Sigmoid colon (tissue), 7 donors: Measurements from ENCODE around the gene PLEKHG3. TPM values are rescaled to one million over a fixed set of nuclear protein-coding genes. Genes with fewer than 3 reads are reported as not detected.
A peak's percentile ranks its signal among the peaks of the same experiment; 100 is the strongest.

Source experiments
- DNase-seq: peaks from one replicate; pipeline ENCODE4 v3.0.0-alpha.2; 2019
- H3K27ac ChIP-seq, 4 donors: fragments of 200-600 bp; sonication (generic); one replicate each; pipeline ENCODE4 v1.5.1; 2016 to 2019; ENCODE audit warnings: mild to moderate bottlenecking in 1 of 4
- H3K27me3 ChIP-seq, 3 donors: fragments of 200-600 bp; sonication (generic); one replicate each; pipeline ENCODE4 v1.5.1; 2019; ENCODE audit warnings: mild to moderate bottlenecking in 1 of 3
- H3K36me3 ChIP-seq, 4 donors: fragments of 200-600 bp; sonication (generic); one replicate each; pipeline ENCODE4 v1.5.1; 2016 to 2019
- H3K4me1 ChIP-seq, 4 donors: fragments of 200-600 bp; sonication (generic); one replicate each; pipeline ENCODE4 v1.5.1; 2017 to 2019
- H3K4me3 ChIP-seq, 4 donors: fragments of 200-600 bp; sonication (generic); one replicate each; pipeline ENCODE4 v1.5.1; 2017 to 2019; ENCODE audit warnings: mild to moderate bottlenecking in 2 of 4, moderate library complexity in 1 of 4
- H3K9me3 ChIP-seq, 4 donors: fragments of 200-600 bp in 3 of 4; sonication (generic) in 3 of 4; one replicate each; pipeline versions ENCODE4 v1.5.1 to v1.6.1; 2013 to 2019
- EP300 ChIP-seq, 4 donors: sonication (generic); formaldehyde crosslinking; IDR thresholded peaks; one replicate each; pipeline ENCODE4 v1.6.1; 2017; ENCODE audit warnings: antibody characterized with exemption in 4 of 4
- POLR2A ChIP-seq, 2 donors: fragments of 450-650 bp; IDR thresholded peaks; one replicate each; pipeline ENCODE4 v1.6.1; 2016; ENCODE audit warnings: antibody characterized with exemption in 2 of 2, mild to moderate bottlenecking in 2 of 2, moderate library complexity in 2 of 2
- POLR2AphosphoS5 ChIP-seq, 4 donors: sonication (generic); formaldehyde crosslinking; IDR thresholded peaks; one replicate each; pipeline ENCODE4 v1.6.1; 2017; ENCODE audit warnings: antibody characterized with exemption in 4 of 4
- WGBS, 2 donors: extraction: QIAGEN DNeasy Blood & Tissue Kit; methylation state at CpG; one replicate each; pipeline ENCODE4 v1.1.7; 2013; 5-methylcytosine and 5-hydroxymethylcytosine counted together
- intact Hi-C: fragments of 100-400 bp; cut with DNase I; formaldehyde crosslinking; loops from one replicate; pipeline ENCODE4 v1.15.1; 2023
- polyA plus RNA-seq, 3 donors: library from polyadenylated mRNA; stranded (reverse); fragments of 200-250 nt; gene quantifications; one replicate each; pipeline ENCODE4 v1.2.3, GENCODE V29; 2013
- total RNA-seq, 4 donors: library from RNA; depleted of rRNA; stranded (reverse); fragments of >200 nt; gene quantifications; one replicate each; pipeline ENCODE4 v1.1.0, GENCODE V29; 2016
- TF ChIP-seq, protein P1 (sequence below), 4 experiments: fragments of 450-650 bp in 3 of 4; fragments of 200-600 bp in 1 of 4; IDR thresholded peaks; one replicate each; pipeline ENCODE4 v1.5.1; 2016 to 2019; ENCODE audit warnings: antibody characterized with exemption in 4 of 4, mild to moderate bottlenecking in 3 of 4, moderate library complexity in 2 of 4
- donor health status: healthy with polysubstance abuse.
- donor health status: Bipolar disorder and iron deficiency.
- donor health status: healthy.

The PLEKHG3 gene
- total and polyA plus RNA-seq, 7 donors = 16.9 to 67.9 (median 34.4) TPM

- Histone ChIP-seq H3K9me3 (no peaks in the 10 kb centered on the region), H3K36me3 (peaks cover 26 to 38% (median 33%) of the 10 kb centered on the region in 4 donors), H3K27ac (peak overlapping the region in 2 of 4 donors; percentile 22 to 90), H3K4me1 (peaks cover 0 to 65% (median 60%) of the 10 kb centered on the region in 4 donors), H3K27me3 (no peaks in the 10 kb centered on the region), H3K4me3 (no peak overlapping the region)
- WGBS, 2 donors = 53 to 80% methylated on average over 6 of the region's 6 CpGs
- intact Hi-C loops = no loop called here
- DNase-seq = peak; percentile 28
- TF ChIP-seq POLR2AphosphoS5 (IDR thresholded peaks at IDR 0.05) = no peak
- TF ChIP-seq POLR2A (IDR thresholded peaks at IDR 0.05) = no peak
- TF ChIP-seq, protein P1, sequence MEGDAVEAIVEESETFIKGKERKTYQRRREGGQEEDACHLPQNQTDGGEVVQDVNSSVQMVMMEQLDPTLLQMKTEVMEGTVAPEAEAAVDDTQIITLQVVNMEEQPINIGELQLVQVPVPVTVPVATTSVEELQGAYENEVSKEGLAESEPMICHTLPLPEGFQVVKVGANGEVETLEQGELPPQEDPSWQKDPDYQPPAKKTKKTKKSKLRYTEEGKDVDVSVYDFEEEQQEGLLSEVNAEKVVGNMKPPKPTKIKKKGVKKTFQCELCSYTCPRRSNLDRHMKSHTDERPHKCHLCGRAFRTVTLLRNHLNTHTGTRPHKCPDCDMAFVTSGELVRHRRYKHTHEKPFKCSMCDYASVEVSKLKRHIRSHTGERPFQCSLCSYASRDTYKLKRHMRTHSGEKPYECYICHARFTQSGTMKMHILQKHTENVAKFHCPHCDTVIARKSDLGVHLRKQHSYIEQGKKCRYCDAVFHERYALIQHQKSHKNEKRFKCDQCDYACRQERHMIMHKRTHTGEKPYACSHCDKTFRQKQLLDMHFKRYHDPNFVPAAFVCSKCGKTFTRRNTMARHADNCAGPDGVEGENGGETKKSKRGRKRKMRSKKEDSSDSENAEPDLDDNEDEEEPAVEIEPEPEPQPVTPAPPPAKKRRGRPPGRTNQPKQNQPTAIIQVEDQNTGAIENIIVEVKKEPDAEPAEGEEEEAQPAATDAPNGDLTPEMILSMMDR (IDR thresholded peaks at IDR 0.05) = no peak
- no peak for TF ChIP-seq EP300 (IDR thresholded peaks at IDR 0.05)
These were observed 21.8 kb downstream of the PLEKHG3 start for GRCh38 chr14:64725879-64726584.

- peak overlapping the region in 1 of 4 donors; percentile 90 for H3K27ac ChIP-seq
- intact Hi-C loops = no loop called here
- no peak overlapping the region for H3K4me3 ChIP-seq
- peaks cover 31 to 43% (median 38%) of the 10 kb centered on the region in 4 donors for H3K36me3 ChIP-seq
- no peaks in the 10 kb centered on the region for H3K9me3 ChIP-seq
- no peaks in the 10 kb centered on the region for H3K27me3 ChIP-seq
- 15 to 59% methylated on average over 5 of the region's 5 CpGs for WGBS, 2 donors
- no peak for TF ChIP-seq EP300 (IDR thresholded peaks at IDR 0.05)
- DNase-seq = peak; percentile 62
- peaks cover 0 to 60% (median 54%) of the 10 kb centered on the region in 4 donors for H3K4me1 ChIP-seq
These were observed 22.3 kb downstream of the PLEKHG3 start for GRCh38 chr14:64726585-64726890.

GRCh38 chr14:64727551-64728071 lies 23.4 kb downstream of the PLEKHG3 start:
- peak; percentile 56 for DNase-seq
- Histone ChIP-seq H3K27ac (no peak overlapping the region), H3K4me1 (peaks cover 0 to 49% (median 44%) of the 10 kb centered on the region in 4 donors), H3K9me3 (no peaks in the 10 kb centered on the region), H3K36me3 (peaks cover 37 to 54% (median 48%) of the 10 kb centered on the region in 4 donors), H3K4me3 (no peak overlapping the region), H3K27me3 (no peaks in the 10 kb centered on the region)
- intact Hi-C loops = no loop called here
- 88 to 92% methylated on average over 22 of the region's 22 CpGs for WGBS, 2 donors
- TF ChIP-seq, protein P1 (IDR thresholded peaks at IDR 0.05) = no peak
- TF ChIP-seq POLR2A (IDR thresholded peaks at IDR 0.05) = no peak
- TF ChIP-seq EP300 (IDR thresholded peaks at IDR 0.05) = no peak

DNA sequence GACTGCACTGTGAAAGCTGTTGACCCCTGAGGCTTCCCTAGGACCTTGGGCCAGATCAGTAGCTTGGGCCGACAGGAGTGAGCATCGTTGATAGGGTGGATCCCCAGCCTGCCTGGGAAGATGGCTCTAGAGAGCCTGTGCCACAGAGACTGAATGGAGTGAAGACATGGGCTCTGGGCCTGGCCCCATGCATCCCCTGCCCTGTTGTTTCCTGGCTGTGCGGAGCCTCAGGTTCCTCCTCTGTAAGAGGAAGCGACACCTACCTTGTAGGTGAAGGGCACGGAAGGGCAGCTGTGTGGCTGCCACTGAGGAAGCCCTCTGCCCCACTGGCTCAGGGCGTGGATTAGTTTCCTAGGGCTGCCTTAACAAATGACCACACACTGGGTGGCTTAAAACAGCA lies 23.9 kb downstream of the PLEKHG3 start:
- H3K27ac ChIP-seq = no peak overlapping the region
- no peak for TF ChIP-seq EP300 (IDR thresholded peaks at IDR 0.05)
- no peak for TF ChIP-seq POLR2A (IDR thresholded peaks at IDR 0.05)
- H3K4me3 ChIP-seq = no peak overlapping the region
- no peaks in the 10 kb centered on the region for H3K9me3 ChIP-seq
- intact Hi-C loops = no loop called here
- WGBS, 2 donors = 79 to 86% methylated on average over 6 of the region's 6 CpGs
- peak; percentile 50 for DNase-seq
- H3K4me1 ChIP-seq = peaks cover 0 to 44% (median 39%) of the 10 kb centered on the region in 4 donors
- no peaks in the 10 kb centered on the region for H3K27me3 ChIP-seq
- H3K36me3 ChIP-seq = peaks cover 42 to 58% (median 52%) of the 10 kb centered on the region in 4 donors

DNA sequence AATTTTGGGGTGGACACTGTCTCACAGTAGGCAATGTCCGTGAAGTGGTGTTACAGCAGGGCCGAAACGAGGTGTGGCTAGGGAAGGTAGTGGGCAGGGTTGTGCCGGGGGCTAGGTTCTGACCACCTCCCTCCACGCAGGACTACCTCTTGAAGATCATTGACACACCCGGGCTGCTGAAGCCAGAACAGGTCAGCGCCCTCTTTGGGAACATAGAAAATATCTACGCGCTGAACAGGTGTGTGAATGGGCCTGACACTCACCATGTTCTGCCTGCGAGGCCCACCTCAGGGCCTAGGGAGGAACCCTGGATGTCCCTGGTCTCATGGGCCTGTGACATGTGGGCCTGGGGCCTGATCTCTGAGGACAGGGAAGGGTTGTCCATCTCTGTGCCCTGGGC lies 24.6 kb downstream of the PLEKHG3 start:
- Histone ChIP-seq H3K9me3 (no peaks in the 10 kb centered on the region), H3K27ac (no peak overlapping the region), H3K4me3 (no peak overlapping the region), H3K27me3 (no peaks in the 10 kb centered on the region), H3K36me3 (peaks cover 43 to 65% (median 54%) of the 10 kb centered on the region in 4 donors), H3K4me1 (peaks cover 0 to 36% (median 31%) of the 10 kb centered on the region in 4 donors)
- peak; percentile 52 for DNase-seq
- intact Hi-C loops = no loop called here
- no peak for TF ChIP-seq POLR2A (IDR thresholded peaks at IDR 0.05)
- TF ChIP-seq EP300 (IDR thresholded peaks at IDR 0.05) = no peak
- TF ChIP-seq, protein P1 (IDR thresholded peaks at IDR 0.05) = no peak
- TF ChIP-seq POLR2AphosphoS5 (IDR thresholded peaks at IDR 0.05) = no peak
- WGBS, 2 donors = 91 to 95% methylated on average over 10 of the region's 10 CpGs
